Gastroesophageal sphincter (tissue), 4 donors: Measurements from ENCODE around the gene FAM149A. TPM values are rescaled to one million over a fixed set of nuclear protein-coding genes. Genes with fewer than 3 reads are reported as not detected.

Experiments
- ATAC-seq: fragments of 150-250 bp; one replicate; pipeline ENCODE4 v1.9.1; 2016; ENCODE audit warnings: mild to moderate bottlenecking, moderate library complexity
- H3K27ac ChIP-seq, 4 donors: fragments of 200-600 bp; sonication (generic) in 3 of 4; 1 replicate in 3 of 4; 2 replicates in 1 of 4; pipeline ENCODE4 v1.5.1; 2016 to 2019
- H3K27me3 ChIP-seq: fragments of 200-600 bp; sonication (generic); one replicate; pipeline ENCODE4 v1.5.1; 2019
- H3K36me3 ChIP-seq, 2 donors: fragments of 200-600 bp; sonication (generic); one replicate each; pipeline ENCODE4 v1.5.1; 2019; ENCODE audit warnings: control low read depth in 1 of 2
- H3K4me1 ChIP-seq, 3 donors: fragments of 200-600 bp; sonication (generic); 1 replicate in 2 of 3; 2 replicates in 1 of 3; pipeline ENCODE4 v1.5.1; 2016 to 2019; ENCODE audit warnings: control low read depth in 2 of 3
- H3K4me3 ChIP-seq, 2 donors: fragments of 200-600 bp; sonication (generic); one replicate each; pipeline ENCODE4 v1.5.1; 2019; ENCODE audit warnings: mild to moderate bottlenecking in 1 of 2, moderate library complexity in 1 of 2
- H3K9me3 ChIP-seq, 3 donors: fragments of 200-600 bp; sonication (generic); one replicate each; pipeline ENCODE4 v1.5.1; 2017 to 2019; ENCODE audit warnings: control low read depth in 2 of 3
- CTCF ChIP-seq, 4 experiments: fragments of 200-600 bp in 2 of 4; fragments of 450-650 bp in 2 of 4; sonication (generic) in 1 of 4; IDR thresholded peaks; one replicate each; pipeline ENCODE4 v1.5.1; 2017 to 2019; ENCODE audit warnings: antibody characterized with exemption in 4 of 4, mild to moderate bottlenecking in 2 of 4, moderate library complexity in 2 of 4
- EP300 ChIP-seq: sonication (generic); formaldehyde crosslinking; IDR thresholded peaks from one replicate; pipeline ENCODE4 v1.6.1; 2017; ENCODE audit warnings: antibody characterized with exemption, mild to moderate bottlenecking
- POLR2A ChIP-seq, 2 donors: fragments of 450-650 bp; IDR thresholded peaks; one replicate each; pipeline ENCODE4 v1.6.1; 2017; ENCODE audit warnings: antibody characterized with exemption in 2 of 2, mild to moderate bottlenecking in 2 of 2, moderate library complexity in 1 of 2
- POLR2AphosphoS5 ChIP-seq: sonication (generic); formaldehyde crosslinking; IDR thresholded peaks from one replicate; pipeline ENCODE4 v1.6.1; 2017; ENCODE audit warnings: antibody characterized with exemption
- WGBS, 2 donors: methylation state at CpG; one replicate each; pipeline ENCODE4 v1.1.5; 2018; ENCODE audit warnings: low coverage in 1 of 2; 5-methylcytosine and 5-hydroxymethylcytosine counted together
- total RNA-seq, 4 donors: library from RNA; depleted of rRNA; stranded (reverse); fragments of >200 nt; gene quantifications; one replicate each; pipeline ENCODE4 v1.1.0, GENCODE V29; 2016

FAM149A gene
- 10 to 100 TPM; 24.9 to 39.8 (median 32.7) TPM for total RNA-seq

GRCh38 chr4:186104114-186104889 lies at the start of gene FAM149A:
Gene FAM149A, plus strand, starts transcription at chr4:186104704.
- peak; percentile 77 for ATAC-seq
- Histone ChIP-seq H3K27me3 (no peaks in the 10 kb centered on the region), H3K27ac (peak within 1 kb of the TSS in 3 of 4 donors; percentile 71 to 85 (median 76)), H3K36me3 (no peaks in the 10 kb centered on the region), H3K4me1 (peaks cover 0 to 30% (median 7%) of the 10 kb centered on the region in 3 donors), H3K4me3 (peak within 1 kb of the TSS; percentile 76 to 78), H3K9me3 (no peaks in the 10 kb centered on the region)
- 72 to 73% methylated on average over 6 to 11 of the region's 57 CpGs for WGBS, 2 donors
- TF ChIP-seq POLR2A (IDR thresholded peaks at IDR 0.05), result peak in 1 of 2 donors; percentile 36
- TF ChIP-seq EP300, result peak; percentile 7
- no peak for TF ChIP-seq POLR2AphosphoS5
- peak in 1 of 4 experiments; percentile 14 for TF ChIP-seq CTCF (IDR thresholded peaks at IDR 0.05)

- Histone ChIP-seq H3K27me3 (no peaks in the 10 kb centered on the region), H3K36me3 (no peaks in the 10 kb centered on the region), H3K9me3 (no peaks in the 10 kb centered on the region), H3K4me3 (no peak overlapping the region), H3K27ac (no peak overlapping the region), H3K4me1 (no peaks in the 10 kb centered on the region)
- 84 to 89% methylated on average over 3 to 4 of the region's 6 CpGs for WGBS, 2 donors
- TF ChIP-seq EP300 (no peak), CTCF (IDR thresholded peaks at IDR 0.05) (no peak), POLR2AphosphoS5 (no peak), POLR2A (IDR thresholded peaks at IDR 0.05) (no peak)
- no peak for ATAC-seq
Measured at GRCh38 chr4:186058253-186058979, 46.1 kb upstream of the FAM149A start.

- no peaks in the 10 kb centered on the region for H3K4me1 ChIP-seq
- ATAC-seq, result no peak
- no peaks in the 10 kb centered on the region for H3K36me3 ChIP-seq
- no peaks in the 10 kb centered on the region for H3K9me3 ChIP-seq
- no peak for TF ChIP-seq EP300
- no peak for TF ChIP-seq POLR2AphosphoS5
- no peak for TF ChIP-seq CTCF (IDR thresholded peaks at IDR 0.05)
- TF ChIP-seq POLR2A (IDR thresholded peaks at IDR 0.05), result no peak
- no peak overlapping the region for H3K27ac ChIP-seq
- WGBS, 2 donors, result 73 to 90% methylated on average over 3 of the region's 3 CpGs
- no peaks in the 10 kb centered on the region for H3K27me3 ChIP-seq
- no peak overlapping the region for H3K4me3 ChIP-seq
Measured at GRCh38 chr4:186058980-186059316, 45.6 kb upstream of the FAM149A start.

GRCh38 chr4:186061921-186062320 lies 42.6 kb upstream of the FAM149A start:
- Histone ChIP-seq H3K27me3 (no peaks in the 10 kb centered on the region), H3K27ac (no peak overlapping the region), H3K36me3 (no peaks in the 10 kb centered on the region), H3K9me3 (no peaks in the 10 kb centered on the region), H3K4me1 (no peaks in the 10 kb centered on the region), H3K4me3 (no peak overlapping the region)
- ATAC-seq, result no peak
- 88 to 89% methylated on average over 4 of the region's 4 CpGs for WGBS, 2 donors
- TF ChIP-seq CTCF (IDR thresholded peaks at IDR 0.05) (no peak), POLR2A (IDR thresholded peaks at IDR 0.05) (no peak)
